Activated T-cell treated with anti-CD3 and anti-CD28 coated beads, Interleukin-2, amount 50 U/mL, for 4 hours (primary cell): Measurements from ENCODE around the gene LAG3. TPM values are rescaled to one million over a fixed set of nuclear protein-coding genes. Genes with fewer than 3 reads are reported as not detected.

Source experiments
- ATAC-seq, 2 donors: fragments of 200-7000 bp; cut with Tn5 transposase; one replicate each; pipeline ENCODE4 v1.10.0; 2021
- DNase-seq: peaks from one replicate; pipeline ENCODE4 v3.0.0-alpha.2; 2020
- H3K27me3 Mint-ChIP-seq: one replicate; pipeline ENCODE4 v1.8.0; 2021; ENCODE audit warnings: low read depth, mixed read lengths
- H3K36me3 Mint-ChIP-seq: one replicate; pipeline ENCODE4 v1.8.0; 2022; ENCODE audit warnings: mixed read lengths; ENCODE audit not compliant: insufficient read depth
- H3K4me1 Mint-ChIP-seq: one replicate; pipeline ENCODE4 v1.8.0; 2021; ENCODE audit warnings: low read depth, mixed read lengths
- H3K4me3 Mint-ChIP-seq: one replicate; pipeline ENCODE4 v1.8.0; 2021; ENCODE audit warnings: mild to moderate bottlenecking, moderate library complexity, mixed read lengths
- H3K9me3 Mint-ChIP-seq: one replicate; pipeline ENCODE4 v1.8.0; 2021; ENCODE audit warnings: mixed read lengths
- total RNA-seq, 3 donors: library from RNA; stranded (reverse); gene quantifications; one replicate each; pipeline ENCODE4 v1.2.1, GENCODE V29; 2021

Gene LAG3
- total RNA-seq, 3 donors from 2014 or later = 71.1 to 125 (median 86.4) TPM

- no peaks in the 10 kb centered on the region for H3K27me3 Mint-ChIP-seq
- H3K4me3 Mint-ChIP-seq = no peak overlapping the region
- DNase-seq = no peak
- H3K9me3 Mint-ChIP-seq = no peaks in the 10 kb centered on the region
- H3K36me3 Mint-ChIP-seq = no peaks in the 10 kb centered on the region
- H3K4me1 Mint-ChIP-seq = peaks cover 70% of the 10 kb centered on the region
- no peak for ATAC-seq
These were observed 12.0 kb downstream of the LAG3 start for GRCh38 chr12:6784296-6784695.

- Mint-ChIP-seq H3K27me3 (no peaks in the 10 kb centered on the region), H3K9me3 (no peaks in the 10 kb centered on the region), H3K4me1 (peaks cover 66% of the 10 kb centered on the region), H3K36me3 (peaks cover 1% of the 10 kb centered on the region), H3K4me3 (no peak overlapping the region)
- DNase-seq = no peak
- ATAC-seq = no peak
These were observed 12.4 kb downstream of the LAG3 start for GRCh38 chr12:6784761-6785160.

- DNase-seq (no peak), ATAC-seq (peak; percentile 9 to 16)
- Mint-ChIP-seq H3K27me3 (no peaks in the 10 kb centered on the region), H3K4me3 (peak overlapping the region; percentile 40), H3K36me3 (peaks cover 2% of the 10 kb centered on the region), H3K4me1 (peaks cover 59% of the 10 kb centered on the region), H3K9me3 (no peaks in the 10 kb centered on the region)
These were observed 14.2 kb downstream of the LAG3 start for GRCh38 chr12:6786416-6787094.

DNA sequence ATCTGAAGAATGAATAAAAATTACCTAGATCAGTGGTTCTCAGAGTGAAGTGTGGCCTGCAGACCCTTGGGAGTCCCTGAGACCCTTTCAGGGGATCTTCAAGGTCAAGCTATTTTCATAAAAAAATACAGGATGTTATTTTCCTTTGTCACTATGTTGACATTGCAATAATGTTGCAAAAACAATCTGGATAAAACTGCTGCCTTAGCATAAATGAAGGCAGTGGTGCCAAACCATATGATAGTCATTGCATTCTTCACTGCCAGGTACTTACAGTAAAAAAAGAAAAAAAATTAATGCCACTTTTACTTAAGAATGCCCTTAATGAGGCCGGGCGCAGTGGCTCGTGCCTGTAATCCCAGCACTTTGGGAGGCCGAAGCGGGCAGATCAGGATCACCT lies 15.0 kb downstream of the LAG3 start:
- Mint-ChIP-seq H3K4me1 (peaks cover 63% of the 10 kb centered on the region), H3K4me3 (peak overlapping the region; percentile 40), H3K9me3 (no peaks in the 10 kb centered on the region), H3K36me3 (peaks cover 2% of the 10 kb centered on the region), H3K27me3 (no peaks in the 10 kb centered on the region)
- DNase-seq = no peak
- no peak for ATAC-seq

DNA sequence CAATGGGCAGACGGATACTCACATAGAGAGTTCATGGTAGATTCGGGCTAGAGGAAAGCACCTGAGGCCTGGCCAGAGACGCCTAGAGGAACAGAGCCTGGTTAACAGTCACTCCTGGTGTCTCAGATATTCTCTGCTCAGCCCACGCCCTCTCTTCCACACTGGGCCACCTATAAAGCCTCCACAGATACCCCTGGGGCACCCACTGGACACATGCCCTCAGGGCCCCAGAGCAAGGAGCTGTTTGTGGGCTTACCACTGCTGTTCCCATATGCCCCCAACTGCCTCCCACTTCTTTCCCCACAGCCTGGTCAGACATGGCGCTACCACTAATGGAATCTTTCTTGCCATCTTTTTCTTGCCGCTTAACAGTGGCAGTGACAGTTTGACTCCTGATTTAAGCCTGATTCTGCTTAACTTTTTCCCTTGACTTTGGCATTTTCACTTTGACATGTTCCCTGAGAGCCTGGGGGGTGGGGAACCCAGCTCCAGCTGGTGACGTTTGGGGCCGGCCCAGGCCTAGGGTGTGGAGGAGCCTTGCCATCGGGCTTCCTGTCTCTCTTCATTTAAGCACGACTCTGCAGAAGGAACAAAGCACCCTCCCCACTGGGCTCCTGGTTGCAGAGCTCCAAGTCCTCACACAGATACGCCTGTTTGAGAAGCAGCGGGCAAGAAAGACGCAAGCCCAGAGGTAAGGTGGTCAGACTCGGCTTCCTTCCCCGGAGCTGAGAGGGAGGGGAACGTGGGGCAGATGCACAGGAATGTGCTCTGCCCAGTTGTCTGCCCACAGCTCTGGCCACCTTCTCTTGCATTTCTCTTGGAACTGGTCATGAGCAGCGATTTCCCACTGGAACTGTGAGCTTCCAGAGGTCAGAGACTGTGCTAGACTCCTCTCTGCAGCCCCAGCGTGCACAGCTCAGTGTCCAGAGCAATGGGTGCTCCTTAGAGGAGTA lies 16.9 kb downstream of the LAG3 start, which contains the start of gene CD4:
CD4 (plus strand) TSS at position 557 of the 953 bp plus-strand sequence. CDS start 10,611 bp downstream, outside the sequence.
- H3K36me3 Mint-ChIP-seq = peaks cover 2% of the 10 kb centered on the region
- peaks cover 63% of the 10 kb centered on the region for H3K4me1 Mint-ChIP-seq
- ATAC-seq (peak; percentile 61 to 66), DNase-seq (peak; percentile 58)
- peak within 1 kb of the TSS; percentile 94 for H3K4me3 Mint-ChIP-seq
- no peaks in the 10 kb centered on the region for H3K27me3 Mint-ChIP-seq
- no peaks in the 10 kb centered on the region for H3K9me3 Mint-ChIP-seq

DNA sequence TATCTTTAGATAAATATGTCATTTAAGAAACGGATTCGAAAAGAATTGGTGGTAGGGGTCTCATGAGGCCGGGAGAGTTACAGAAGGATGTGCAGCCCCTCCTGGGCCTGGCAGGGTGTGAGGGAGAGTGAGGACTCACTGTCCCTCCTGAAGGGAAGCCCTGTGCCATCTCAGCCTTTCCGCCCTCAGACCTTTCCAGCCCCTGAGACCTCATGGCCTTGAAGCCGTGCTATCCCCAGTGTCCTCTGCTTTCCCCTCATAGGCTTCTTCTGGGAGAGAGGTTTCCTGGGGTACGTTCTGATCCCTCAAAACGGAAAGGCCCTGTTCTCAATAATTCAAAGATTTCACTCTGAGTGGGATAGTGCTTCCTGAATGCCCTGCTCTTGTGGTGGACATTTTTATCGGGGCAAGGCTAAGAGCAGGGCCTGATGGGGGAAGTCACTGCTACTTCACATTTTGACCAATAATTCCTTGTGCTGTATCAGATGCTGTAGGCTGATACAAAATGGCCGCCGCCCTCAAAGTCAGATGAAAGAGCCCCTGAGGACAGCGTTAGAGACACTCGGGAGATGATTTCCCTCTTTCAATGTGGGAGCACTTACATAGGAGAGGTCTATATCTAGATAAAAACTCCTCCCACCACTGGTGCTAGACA lies 18.3 kb downstream of the LAG3 start:
- Mint-ChIP-seq H3K4me1 (peaks cover 58% of the 10 kb centered on the region), H3K9me3 (no peaks in the 10 kb centered on the region), H3K36me3 (peaks cover 6% of the 10 kb centered on the region), H3K27me3 (no peaks in the 10 kb centered on the region), H3K4me3 (peak overlapping the region; percentile 94)
- peak; percentile 42 to 47 for ATAC-seq
- no peak for DNase-seq

- peak; percentile 12 to 16 for ATAC-seq
- Mint-ChIP-seq H3K4me3 (peak overlapping the region; percentile 94), H3K27me3 (peaks cover 3% of the 10 kb centered on the region), H3K36me3 (peaks cover 15% of the 10 kb centered on the region), H3K9me3 (no peaks in the 10 kb centered on the region), H3K4me1 (peaks cover 60% of the 10 kb centered on the region)
- no peak for DNase-seq
These were observed 19.7 kb downstream of the LAG3 start for GRCh38 chr12:6791931-6792520.

- peak overlapping the region; percentile 94 for H3K4me3 Mint-ChIP-seq
- no peak for DNase-seq
- H3K4me1 Mint-ChIP-seq = peaks cover 59% of the 10 kb centered on the region
- H3K27me3 Mint-ChIP-seq = peaks cover 3% of the 10 kb centered on the region
- ATAC-seq = peak; percentile 25 to 41
- H3K36me3 Mint-ChIP-seq = peaks cover 15% of the 10 kb centered on the region
- H3K9me3 Mint-ChIP-seq = no peaks in the 10 kb centered on the region
These were observed 20.3 kb downstream of the LAG3 start for GRCh38 chr12:6792522-6793201.

DNA sequence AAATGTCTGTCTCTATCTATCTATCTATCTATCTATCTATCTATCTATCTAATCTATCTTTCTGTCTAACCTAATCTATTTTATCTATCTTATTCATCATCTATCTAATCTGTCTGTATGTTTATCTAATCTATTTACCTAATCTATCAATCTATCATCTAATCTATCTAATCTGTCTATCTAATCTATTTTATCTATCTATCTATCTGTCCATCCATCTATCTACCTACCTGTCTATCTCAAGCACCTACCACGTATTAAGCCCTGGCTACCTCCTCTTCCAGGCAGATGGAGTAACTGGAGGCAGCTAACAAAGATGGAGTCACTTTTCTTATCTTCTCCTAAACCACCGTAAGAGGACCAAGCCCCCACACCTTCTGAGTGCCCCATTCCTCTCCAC lies 22.8 kb downstream of the LAG3 start:
- ATAC-seq = no peak
- Mint-ChIP-seq H3K27me3 (peaks cover 3% of the 10 kb centered on the region), H3K36me3 (peaks cover 18% of the 10 kb centered on the region), H3K4me3 (no peak overlapping the region), H3K4me1 (peaks cover 53% of the 10 kb centered on the region), H3K9me3 (no peaks in the 10 kb centered on the region)
- no peak for DNase-seq

DNA sequence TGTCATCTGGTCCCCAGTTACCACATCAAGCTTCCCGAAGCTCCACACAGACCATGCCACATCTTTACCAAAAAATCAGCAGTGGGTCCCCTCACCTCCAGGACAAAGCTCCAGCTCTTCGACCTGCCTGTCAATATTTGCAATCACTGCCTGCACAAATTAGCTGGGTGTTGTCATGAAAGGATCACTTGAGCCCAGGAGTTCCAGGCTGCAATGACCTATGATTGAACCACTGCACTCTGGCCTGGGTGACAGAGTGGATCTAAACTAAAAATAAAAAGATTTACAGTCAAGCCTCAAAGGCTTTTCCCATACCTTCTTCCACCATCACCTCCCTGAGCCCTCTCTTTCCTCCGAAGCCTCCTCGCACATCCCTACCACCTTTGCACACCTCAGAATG lies 24.3 kb downstream of the LAG3 start:
- ATAC-seq (no peak), DNase-seq (no peak)
- Mint-ChIP-seq H3K36me3 (peaks cover 18% of the 10 kb centered on the region), H3K9me3 (no peaks in the 10 kb centered on the region), H3K4me3 (no peak overlapping the region), H3K27me3 (peaks cover 3% of the 10 kb centered on the region), H3K4me1 (peaks cover 50% of the 10 kb centered on the region)

DNA sequence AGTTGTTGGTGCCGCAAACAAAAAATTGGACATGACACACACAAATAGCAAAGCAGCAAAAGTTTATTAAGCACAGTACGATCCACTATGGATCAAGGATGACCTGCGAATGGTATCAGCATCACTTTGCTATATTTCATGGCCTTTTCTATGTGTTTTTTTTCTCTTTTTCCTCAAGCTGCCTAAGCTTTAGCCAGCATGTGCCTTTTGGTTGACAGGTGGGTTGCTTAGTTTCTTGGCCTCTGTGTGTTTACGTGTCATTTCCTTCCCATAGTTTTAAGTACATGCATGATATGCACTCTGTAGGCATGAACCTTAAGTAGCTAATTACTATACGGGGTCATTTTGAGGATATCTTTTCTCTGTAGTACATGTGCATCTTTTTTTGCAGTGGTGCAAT lies 26.8 kb downstream of the LAG3 start:
- H3K9me3 Mint-ChIP-seq = no peaks in the 10 kb centered on the region
- peaks cover 29% of the 10 kb centered on the region for H3K4me1 Mint-ChIP-seq
- H3K27me3 Mint-ChIP-seq = peaks cover 3% of the 10 kb centered on the region
- ATAC-seq = no peak
- no peak for DNase-seq
- no peak overlapping the region for H3K4me3 Mint-ChIP-seq
- peaks cover 19% of the 10 kb centered on the region for H3K36me3 Mint-ChIP-seq

DNA sequence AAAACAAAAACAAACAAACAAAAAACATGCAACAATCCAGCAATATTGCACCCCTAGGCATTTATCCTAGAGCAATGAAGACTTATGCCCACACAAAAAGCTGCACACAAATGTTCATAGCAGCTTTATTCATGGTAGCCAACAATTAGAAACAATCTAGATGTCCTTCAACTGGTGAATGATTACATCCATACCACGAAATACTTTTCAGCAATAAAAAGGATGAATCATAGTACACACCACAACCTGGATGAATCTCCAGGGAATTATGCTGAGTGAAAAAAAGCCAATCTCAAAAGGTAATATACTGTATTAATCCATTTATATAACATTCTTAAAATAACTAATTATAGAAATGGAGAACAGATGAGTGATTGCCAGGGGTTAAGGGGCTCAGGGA lies 34.9 kb downstream of the LAG3 start:
- peaks cover 9% of the 10 kb centered on the region for H3K4me1 Mint-ChIP-seq
- ATAC-seq = no peak

DNA sequence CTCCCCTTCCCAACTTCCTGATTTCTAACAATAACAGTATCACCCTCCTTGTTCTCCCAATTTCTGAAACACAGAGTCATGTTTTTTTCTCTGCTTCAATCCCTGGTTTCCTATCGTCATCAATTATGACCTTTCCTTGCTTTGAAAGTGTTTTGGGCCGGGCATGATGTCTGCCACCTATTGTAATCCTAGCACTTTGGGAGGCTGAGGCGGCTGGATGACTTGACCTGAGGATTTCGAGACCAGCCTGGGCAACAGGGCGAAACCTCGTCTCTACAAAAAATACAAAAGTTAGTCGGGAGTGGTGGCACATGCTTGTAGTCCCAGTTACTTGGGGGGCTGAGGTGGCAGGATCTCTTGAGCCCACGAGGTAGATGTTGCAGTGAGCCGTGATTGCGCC lies 36.7 kb downstream of the LAG3 start:
- ATAC-seq = no peak
- Mint-ChIP-seq H3K4me3 (no peak overlapping the region), H3K4me1 (peaks cover 9% of the 10 kb centered on the region), H3K27me3 (no peaks in the 10 kb centered on the region), H3K36me3 (peaks cover 7% of the 10 kb centered on the region), H3K9me3 (no peaks in the 10 kb centered on the region)
- DNase-seq = no peak

More for the DNA sequence above, 34.9 kb downstream of the LAG3 start:
- Mint-ChIP-seq H3K27me3 (no peaks in the 10 kb centered on the region), H3K36me3 (peaks cover 6% of the 10 kb centered on the region), H3K9me3 (no peaks in the 10 kb centered on the region), H3K4me3 (no peak overlapping the region)
- DNase-seq = no peak
